ENCODE data around the gene DGKA. TPM values are rescaled to one million over a fixed set of nuclear protein-coding genes. Genes with fewer than 3 reads are reported as not detected.

Gene DGKA
- total RNA-seq: 51.0 and 60.5 TPM in 2 replicates

GRCh38 chr12:55930771-55931316 lies at the start of gene DGKA:
TSS of gene DGKA (plus strand) at chr12:55931162. CDS start at chr12:55936504, 5,342 bp downstream.

GRCh38 chr12:55927588-55928502 lies 3.1 kb upstream of the DGKA start, which contains the start of gene PYM1:
TSS of gene PYM1 (minus strand) at chr12:55927894. CDS start at chr12:55927761, 133 bp downstream.

GRCh38 chr12:55965941-55966407 lies 35.0 kb downstream of the DGKA start, which contains the start of gene PMEL:
TSS of gene PMEL (minus strand) at chr12:55966042. CDS start at chr12:55966011, 31 bp downstream.

GRCh38 chr12:55966408-55967281 lies 35.7 kb downstream of the DGKA start, which contains the start of gene CDK2:
TSS of gene CDK2 (plus strand) at chr12:55966830. CDS start at chr12:55967009, 179 bp downstream.

GRCh38 chr12:55973599-55974307 lies 42.8 kb downstream of the DGKA start, which contains the start of gene RAB5B:
TSS of gene RAB5B (plus strand) at chr12:55974078. CDS start at chr12:55986961, 12,883 bp downstream.

GRCh38 chr12:55996715-55997534 lies 66.0 kb downstream of the DGKA start, which contains the start of gene SUOX:
TSS of gene SUOX (plus strand) at chr12:55997276. CDS start at chr12:56002222, 4,946 bp downstream.

Other genes starting within 250 kb of the DGKA start
- gene ITGA7, start 223.3 kb upstream of the DGKA start, total RNA-seq: 4.4 and 7.7 TPM in 2 replicates
- 51.0 and 56.1 TPM in 2 replicates for gene BLOC1S1, start 215.1 kb upstream of the DGKA start, total RNA-seq
- gene RDH5, start 210.8 kb upstream of the DGKA start, total RNA-seq: 16.7 and 47.7 TPM in 2 replicates
- 1,008 and 1,281 TPM in 2 replicates for gene CD63, start 202.2 kb upstream of the DGKA start, total RNA-seq
- 8.1 and 9.6 TPM in 2 replicates for gene GDF11, start 188.0 kb upstream of the DGKA start, total RNA-seq
- 34.1 and 40.0 TPM in 2 replicates for gene SARNP, start 113.4 kb upstream of the DGKA start, total RNA-seq
- 13.0 and 14.7 TPM in 2 replicates for gene ORMDL2, start 113.1 kb upstream of the DGKA start, total RNA-seq
- 59.7 and 66.5 TPM in 2 replicates for gene DNAJC14, start 101.6 kb upstream of the DGKA start, total RNA-seq
- gene MMP19, start 88.2 kb upstream of the DGKA start, total RNA-seq: 15.4 and 16.1 TPM in 2 replicates
- 25.2 and 29.8 TPM in 2 replicates for gene PYM1, start 3.3 kb upstream of the DGKA start, total RNA-seq
- gene PMEL, start 34.9 kb downstream of the DGKA start, total RNA-seq: 1.1 and 2.9 TPM in 2 replicates
- 14.1 and 17.7 TPM in 2 replicates for gene CDK2, start 35.7 kb downstream of the DGKA start, total RNA-seq
- gene RAB5B, start 42.9 kb downstream of the DGKA start, total RNA-seq: 92.8 and 93.1 TPM in 2 replicates
- 13.1 and 13.3 TPM in 2 replicates for gene SUOX, start 66.1 kb downstream of the DGKA start, total RNA-seq
- gene IKZF4, start 89.9 kb downstream of the DGKA start, total RNA-seq: 2.4 and 2.8 TPM in 2 replicates
- gene RPS26, start 110.8 kb downstream of the DGKA start, total RNA-seq: 192 and 318 TPM in 2 replicates
- gene ERBB3, start 149.0 kb downstream of the DGKA start, total RNA-seq: 0.73 and 2.3 TPM in 2 replicates
- 83.1 and 84.2 TPM in 2 replicates for gene PA2G4, start 173.4 kb downstream of the DGKA start, total RNA-seq
- 811 and 982 TPM in 2 replicates for gene RPL41, start 185.5 kb downstream of the DGKA start, total RNA-seq
- 7.7 and 9.9 TPM in 2 replicates for gene ZC3H10, start 187.1 kb downstream of the DGKA start, total RNA-seq
- 251 and 267 TPM in 2 replicates for gene ESYT1, start 197.1 kb downstream of the DGKA start, total RNA-seq
- 53.9 and 65.1 TPM in 2 replicates for gene MYL6B, start 221.4 kb downstream of the DGKA start, total RNA-seq
- 831 and 1,406 TPM in 2 replicates for gene MYL6, start 227.2 kb downstream of the DGKA start, total RNA-seq

Data from hair follicle dermal papilla cell (primary cell).